Body of pancreas (tissue), 4 donors: ENCODE results near the gene SLC30A3. TPM values are rescaled to one million over a fixed set of nuclear protein-coding genes. Genes with fewer than 3 reads are reported as not detected.

Experiments
- ATAC-seq: fragments of 150-250 bp; one replicate; pipeline ENCODE4 v1.9.1; 2016
- DNase-seq, 4 donors: peaks; one replicate each; pipeline ENCODE4 v3.0.0-alpha.2; 2019
- H3K27ac ChIP-seq, 4 donors: fragments of 200-600 bp; sonication (generic); 1 replicate in 3 of 4; 2 replicates in 1 of 4; pipeline versions ENCODE4 v1.5.1 to v1.6.1; 2016 to 2019; ENCODE audit warnings: mild to moderate bottlenecking in 1 of 4, mixed read lengths in 1 of 4, moderate library complexity in 1 of 4
- H3K27me3 ChIP-seq, 2 donors: fragments of 200-600 bp; sonication (generic); one replicate each; pipeline ENCODE4 v1.6.0; 2016; ENCODE audit warnings: mild to moderate bottlenecking in 1 of 2
- H3K36me3 ChIP-seq, 2 donors: fragments of 200-600 bp; sonication (generic); replicated peaks in 1 of 2; 2 replicates each; pipeline ENCODE4 v1.5.1; 2016; ENCODE audit warnings: low read depth in 2 of 2; ENCODE audit not compliant: insufficient read depth in 1 of 2
- H3K4me1 ChIP-seq: fragments of 200-600 bp; sonication (generic); one replicate; pipeline ENCODE4 v1.6.0; 2016
- H3K4me3 ChIP-seq, 2 donors: fragments of 200-600 bp; sonication (generic); 1 replicate in 1 of 2; 2 replicates in 1 of 2; pipeline ENCODE4 v1.5.1; 2016 to 2019
- H3K9me3 ChIP-seq, 3 donors: fragments of 200-600 bp; sonication (generic); 1 replicate in 2 of 3; 2 replicates in 1 of 3; pipeline ENCODE4 v1.5.1; 2016
- CTCF ChIP-seq, 7 experiments: fragments of 450-650 bp in 4 of 7; fragments of 200-600 bp in 3 of 7; sonication (generic) in 3 of 7; IDR thresholded peaks; one replicate each; pipeline ENCODE4 v1.5.1; 2016 to 2019; ENCODE audit warnings: antibody characterized with exemption in 7 of 7
- POLR2A ChIP-seq, 3 donors: fragments of 450-650 bp; IDR thresholded peaks; one replicate each; pipeline ENCODE4 v1.6.1; 2016; ENCODE audit warnings: antibody characterized with exemption in 3 of 3, mild to moderate bottlenecking in 2 of 3
- whole genome bisulfite sequencing, 2 donors: methylation state at CpG; one replicate each; pipeline ENCODE4 v1.1.5; 2017; 5-methylcytosine and 5-hydroxymethylcytosine counted together
- intact Hi-C: fragments of 100-400 bp; cut with DNase I; formaldehyde crosslinking; loops from one replicate; pipeline ENCODE4 v1.15.1; 2023
- total RNA-seq, 2 donors: library from RNA; depleted of rRNA; stranded (reverse); fragments of >200 nt; gene quantifications; one replicate each; pipeline ENCODE4 v1.1.0, GENCODE V29; 2016

SLC30A3 gene
- total RNA-seq, 2 donors from 2014 or later: not detected

GRCh38 chr2:27212626-27213471 lies 50.0 kb downstream of the SLC30A3 start:
- Histone ChIP-seq H3K27me3 (no peaks in the 10 kb centered on the region), H3K9me3 (no peaks in the 10 kb centered on the region), H3K4me1 (peaks cover 26% of the 10 kb centered on the region), H3K36me3 (peaks cover 0 to 2% of the 10 kb centered on the region in 2 donors), H3K4me3 (peak overlapping the region; percentile 64 to 66), H3K27ac (peak overlapping the region; percentile 83 to 97 (median 92))
- WGBS, 2 donors: 7 to 8% methylated on average over 32 to 34 of the region's 34 CpGs
- intact Hi-C loops: no loop called here
- DNase-seq (peak in 1 of 4 donors; percentile 49), ATAC-seq (peak; percentile 13)
- TF ChIP-seq CTCF (IDR thresholded peaks at IDR 0.05) (no peak), POLR2A (IDR thresholded peaks at IDR 0.05) (no peak)

- no peaks in the 10 kb centered on the region for H3K9me3 ChIP-seq
- intact Hi-C loops: no loop called here
- TF ChIP-seq CTCF (IDR thresholded peaks at IDR 0.05) (no peak), POLR2A (IDR thresholded peaks at IDR 0.05) (peak; percentile 78 to 89 (median 88))
- H3K4me1 ChIP-seq: peaks cover 24% of the 10 kb centered on the region
- DNase-seq (peak; percentile 87 to 91 (median 88)), ATAC-seq (peak; percentile 95)
- H3K27ac ChIP-seq: peak within 1 kb of the TSS; percentile 83 to 97 (median 92)
- H3K27me3 ChIP-seq: no peaks in the 10 kb centered on the region
- 0 to 1% methylated on average over 2 to 62 of the region's 73 CpGs for WGBS, 2 donors
- peak within 1 kb of the TSS; percentile 64 to 66 for H3K4me3 ChIP-seq
- H3K36me3 ChIP-seq: peaks cover 0 to 3% of the 10 kb centered on the region in 2 donors
Measured at GRCh38 chr2:27211943-27212625, 50.8 kb downstream of the SLC30A3 start, which contains the start of the genes ATRAID and SLC5A6. TSS of gene ATRAID (plus strand) at chr2:27212041. CDS start at chr2:27212369, 328 bp downstream. TSS of gene SLC5A6 (minus strand) at chr2:27212268. CDS start at chr2:27207650, 4,618 bp downstream.

- 1 to 2% methylated on average over 25 to 46 of the region's 48 CpGs for WGBS, 2 donors
- peaks cover 0 to 4% of the 10 kb centered on the region in 2 donors for H3K36me3 ChIP-seq
- DNase-seq: peak in 1 of 4 donors; percentile 23
- H3K4me3 ChIP-seq: peak overlapping the region; percentile 64 to 66
- intact Hi-C loops: no loop called here
- no peak for TF ChIP-seq POLR2A (IDR thresholded peaks at IDR 0.05)
- TF ChIP-seq CTCF (IDR thresholded peaks at IDR 0.05): no peak
- no peaks in the 10 kb centered on the region for H3K9me3 ChIP-seq
- no peaks in the 10 kb centered on the region for H3K27me3 ChIP-seq
- peak overlapping the region; percentile 83 to 97 (median 92) for H3K27ac ChIP-seq
- peak; percentile 12 for ATAC-seq
- H3K4me1 ChIP-seq: peaks cover 18% of the 10 kb centered on the region
Measured at GRCh38 chr2:27211241-27211942, 51.5 kb downstream of the SLC30A3 start.

- DNase-seq (no peak), ATAC-seq (no peak)
- TF ChIP-seq CTCF (IDR thresholded peaks at IDR 0.05) (no peak), POLR2A (IDR thresholded peaks at IDR 0.05) (no peak)
Measured at GRCh38 chr2:27209621-27210401, 53.0 kb downstream of the SLC30A3 start.

More at GRCh38 chr2:27209621-27210401, 53.0 kb downstream of the SLC30A3 start:
- peaks cover 18% of the 10 kb centered on the region for H3K4me1 ChIP-seq
- intact Hi-C loops: no loop called here
- peaks cover 0 to 8% of the 10 kb centered on the region in 2 donors for H3K36me3 ChIP-seq
- H3K27ac ChIP-seq: no peak overlapping the region
- H3K4me3 ChIP-seq: no peak overlapping the region
- H3K27me3 ChIP-seq: no peaks in the 10 kb centered on the region
- 90 to 93% methylated on average over 6 of the region's 6 CpGs for WGBS, 2 donors
- no peaks in the 10 kb centered on the region for H3K9me3 ChIP-seq
